Prostate gland (tissue), 2 donors: ENCODE results near the gene DDIT3. TPM values are rescaled to one million over a fixed set of nuclear protein-coding genes. Genes with fewer than 3 reads are reported as not detected.

Experiments
- DNase-seq: peaks from one replicate; pipeline ENCODE4 v3.0.0-alpha.2; 2019; ENCODE audit warnings: low spot score
- H3K27ac ChIP-seq, 2 donors: fragments of 200-600 bp; sonication (generic); 2 replicates each; pipeline ENCODE4 v1.5.1; 2017 to 2019
- H3K27me3 ChIP-seq: fragments of 200-600 bp; sonication (generic); replicated peaks from 2 replicates; pipeline ENCODE4 v1.5.1; 2019; ENCODE audit not compliant: insufficient read depth
- H3K36me3 ChIP-seq, 2 donors: fragments of 200-600 bp; sonication (generic); 1 replicate in 1 of 2; 2 replicates in 1 of 2; pipeline versions ENCODE4 v1.5.1 to v1.8.1; 2017 to 2019
- H3K4me1 ChIP-seq: fragments of 200-600 bp; sonication (generic); replicated peaks from 2 replicates; pipeline ENCODE4 v1.5.1; 2019
- H3K4me3 ChIP-seq, 2 donors: fragments of 200-600 bp; sonication (generic); 2 replicates each; pipeline ENCODE4 v1.5.1; 2017 to 2019
- H3K9me3 ChIP-seq: fragments of 200-600 bp; sonication (generic); 2 replicates; pipeline ENCODE4 v1.5.1; 2017
- POLR2A ChIP-seq: fragments of 450-650 bp; IDR thresholded peaks from one replicate; pipeline ENCODE4 v1.6.1; 2016; ENCODE audit warnings: antibody characterized with exemption, mild to moderate bottlenecking
- POLR2AphosphoS5 ChIP-seq: sonication (generic); formaldehyde crosslinking; IDR thresholded peaks from one replicate; pipeline ENCODE4 v1.6.1; 2017; ENCODE audit warnings: antibody characterized with exemption
- WGBS: methylation state at CpG from one replicate; pipeline ENCODE4 v1.1.5; 2018; 5-methylcytosine and 5-hydroxymethylcytosine counted together
- intact Hi-C: fragments of 100-400 bp; cut with DNase I; formaldehyde crosslinking; loops from one replicate; pipeline ENCODE4 v1.14.2; 2022
- total RNA-seq, 2 donors: library from RNA; depleted of rRNA; stranded (reverse); fragments of >200 nt; gene quantifications; one replicate each; pipeline ENCODE4 v1.1.0, GENCODE V29; 2016
- TF ChIP-seq, protein P1 (sequence below), 4 experiments: fragments of 200-600 bp in 2 of 4; fragments of 450-650 bp in 2 of 4; sonication (generic) in 2 of 4; IDR thresholded peaks; 1 replicate in 3 of 4; 2 replicates in 1 of 4; pipeline ENCODE4 v1.5.1; 2016 to 2019; ENCODE audit warnings: antibody characterized with exemption in 4 of 4, mild to moderate bottlenecking in 2 of 4, moderate library complexity in 2 of 4

The DDIT3 gene
- total RNA-seq, 2 donors from 2014 or later: 39.0 to 51.8 TPM

DNA sequence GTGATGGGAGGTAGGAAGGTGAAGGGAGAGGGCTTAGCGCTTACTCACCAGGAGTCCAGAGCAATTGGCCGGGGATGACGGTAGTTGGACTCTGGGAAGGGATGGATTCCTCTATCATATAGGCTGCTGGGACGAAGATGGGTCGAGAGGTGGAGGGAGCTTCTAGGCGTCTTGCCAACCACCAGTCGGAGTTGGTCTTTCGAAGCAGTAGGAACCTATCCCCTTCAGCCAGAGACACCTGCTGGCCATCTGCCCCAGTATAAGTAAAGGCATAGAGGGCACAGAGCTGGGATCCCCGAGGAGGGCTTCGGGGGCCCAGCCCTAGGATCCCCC is 41.3 kb downstream of the DDIT3 start:
- no peak overlapping the region for H3K4me3 ChIP-seq
- no peak overlapping the region for H3K27ac ChIP-seq
- intact Hi-C loops: no loop called here
- no peaks in the 10 kb centered on the region for H3K36me3 ChIP-seq
- H3K4me1 ChIP-seq: peaks cover 13% of the 10 kb centered on the region
- WGBS: 85% methylated on average over 10 of the region's 10 CpGs
- DNase-seq: no peak
- no peaks in the 10 kb centered on the region for H3K9me3 ChIP-seq
- H3K27me3 ChIP-seq: peaks cover 6% of the 10 kb centered on the region
- TF ChIP-seq POLR2AphosphoS5 (no peak), POLR2A (no peak)
- TF ChIP-seq, protein P1, sequence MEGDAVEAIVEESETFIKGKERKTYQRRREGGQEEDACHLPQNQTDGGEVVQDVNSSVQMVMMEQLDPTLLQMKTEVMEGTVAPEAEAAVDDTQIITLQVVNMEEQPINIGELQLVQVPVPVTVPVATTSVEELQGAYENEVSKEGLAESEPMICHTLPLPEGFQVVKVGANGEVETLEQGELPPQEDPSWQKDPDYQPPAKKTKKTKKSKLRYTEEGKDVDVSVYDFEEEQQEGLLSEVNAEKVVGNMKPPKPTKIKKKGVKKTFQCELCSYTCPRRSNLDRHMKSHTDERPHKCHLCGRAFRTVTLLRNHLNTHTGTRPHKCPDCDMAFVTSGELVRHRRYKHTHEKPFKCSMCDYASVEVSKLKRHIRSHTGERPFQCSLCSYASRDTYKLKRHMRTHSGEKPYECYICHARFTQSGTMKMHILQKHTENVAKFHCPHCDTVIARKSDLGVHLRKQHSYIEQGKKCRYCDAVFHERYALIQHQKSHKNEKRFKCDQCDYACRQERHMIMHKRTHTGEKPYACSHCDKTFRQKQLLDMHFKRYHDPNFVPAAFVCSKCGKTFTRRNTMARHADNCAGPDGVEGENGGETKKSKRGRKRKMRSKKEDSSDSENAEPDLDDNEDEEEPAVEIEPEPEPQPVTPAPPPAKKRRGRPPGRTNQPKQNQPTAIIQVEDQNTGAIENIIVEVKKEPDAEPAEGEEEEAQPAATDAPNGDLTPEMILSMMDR (IDR thresholded peaks at IDR 0.05): no peak

DNA sequence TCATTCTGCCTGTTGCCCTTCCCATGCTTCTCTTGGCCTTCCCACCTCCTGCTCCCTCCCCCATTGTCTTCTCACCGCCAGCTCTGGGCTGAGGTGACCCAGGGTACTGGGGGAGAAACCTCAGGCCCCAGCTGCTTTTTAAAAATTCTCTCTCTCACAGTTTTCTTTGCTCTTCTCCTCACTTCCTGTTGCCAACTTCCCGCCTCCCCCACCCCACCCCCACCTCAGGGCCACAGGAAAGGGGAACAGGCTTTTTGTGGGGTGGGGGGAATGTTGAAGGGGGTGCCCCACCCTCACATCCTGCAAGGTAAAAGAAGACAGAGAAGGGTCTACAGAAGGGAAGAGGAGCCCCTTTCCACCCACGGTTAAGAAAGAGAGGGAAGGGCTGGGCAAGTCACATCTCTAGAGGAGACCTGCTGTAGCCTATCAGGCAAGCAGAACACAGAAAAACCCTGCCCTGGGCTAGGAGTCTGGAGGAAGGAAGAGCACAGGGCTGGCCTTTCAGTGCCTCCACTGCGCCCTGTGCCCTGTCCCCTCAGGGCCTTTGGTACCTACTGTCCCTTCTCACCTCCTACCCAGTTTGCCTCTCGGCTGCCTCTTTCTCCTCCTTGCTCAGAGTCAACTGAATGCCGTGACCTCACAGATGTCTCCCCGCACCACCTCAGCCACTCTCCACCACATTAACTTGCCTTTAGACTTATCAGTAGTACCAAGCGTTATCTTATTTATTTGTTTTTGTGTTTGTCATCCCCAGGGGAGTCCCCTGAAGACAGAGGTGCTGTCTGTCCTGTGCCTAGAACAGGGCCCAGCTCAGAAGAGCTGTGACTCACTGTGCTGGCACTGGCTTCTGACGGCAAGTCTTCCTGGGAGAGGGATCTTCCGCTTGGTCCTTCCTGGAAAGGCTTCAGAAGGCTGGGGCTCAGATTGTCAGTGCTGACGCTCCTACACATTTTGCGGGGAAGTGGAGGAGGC is 42.3 kb downstream of the DDIT3 start:
- TF ChIP-seq, protein P1 (IDR thresholded peaks at IDR 0.05): no peak
- TF ChIP-seq POLR2A (no peak), POLR2AphosphoS5 (no peak)
- no peaks in the 10 kb centered on the region for H3K36me3 ChIP-seq
- peak overlapping the region; percentile 3 to 8 for H3K4me3 ChIP-seq
- DNase-seq: no peak
- H3K9me3 ChIP-seq: no peaks in the 10 kb centered on the region
- peaks cover 6% of the 10 kb centered on the region for H3K27me3 ChIP-seq
- H3K4me1 ChIP-seq: peaks cover 13% of the 10 kb centered on the region
- H3K27ac ChIP-seq: no peak overlapping the region
- 71% methylated on average over 12 of the region's 12 CpGs for WGBS
- intact Hi-C loops: no loop called here

DNA sequence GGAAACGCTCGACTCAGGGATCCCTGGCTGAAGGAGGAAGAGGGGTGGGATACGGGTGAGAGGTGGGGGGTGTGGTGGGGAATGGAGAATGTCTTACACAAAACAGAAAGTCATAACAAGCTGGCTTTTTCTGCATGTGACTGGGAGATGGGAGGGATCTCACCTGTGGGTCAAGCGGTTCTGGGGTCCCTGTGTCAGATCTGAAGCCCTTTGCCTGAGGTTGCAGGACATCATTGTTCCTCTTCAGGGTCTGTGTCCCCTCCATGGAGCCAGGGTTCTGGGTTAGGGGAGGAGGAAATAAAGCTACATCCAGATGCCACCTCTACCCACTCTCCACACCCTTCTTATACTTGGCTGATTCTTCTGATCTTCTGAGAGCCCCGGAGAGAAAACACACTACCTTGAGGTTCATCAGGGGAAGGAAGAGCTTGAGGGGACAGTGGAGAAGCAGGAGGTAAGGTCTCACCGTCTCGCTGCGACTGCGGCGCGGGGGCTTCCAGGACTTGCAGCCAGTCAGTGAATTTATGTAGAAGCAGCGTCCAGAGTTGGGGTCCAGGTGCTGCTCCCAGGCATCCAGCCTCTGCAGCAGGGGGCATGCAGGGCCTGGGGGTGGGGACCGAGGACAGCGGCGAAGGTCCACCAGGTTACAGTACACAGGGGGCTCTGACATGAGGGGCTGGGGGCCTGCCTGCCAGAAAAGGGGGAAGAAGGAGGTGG is 43.2 kb downstream of the DDIT3 start:
- 84% methylated on average over 15 of the region's 15 CpGs for WGBS
- H3K4me1 ChIP-seq: peaks cover 13% of the 10 kb centered on the region
- H3K4me3 ChIP-seq: peak overlapping the region; percentile 3 to 8
- peaks cover 10% of the 10 kb centered on the region for H3K27me3 ChIP-seq
- no peak overlapping the region for H3K27ac ChIP-seq
- intact Hi-C loops: no loop called here
- H3K9me3 ChIP-seq: no peaks in the 10 kb centered on the region
- TF ChIP-seq POLR2A (no peak), POLR2AphosphoS5 (no peak)
- TF ChIP-seq, protein P1 (IDR thresholded peaks at IDR 0.05): no peak
- DNase-seq: no peak
- no peaks in the 10 kb centered on the region for H3K36me3 ChIP-seq

DNA sequence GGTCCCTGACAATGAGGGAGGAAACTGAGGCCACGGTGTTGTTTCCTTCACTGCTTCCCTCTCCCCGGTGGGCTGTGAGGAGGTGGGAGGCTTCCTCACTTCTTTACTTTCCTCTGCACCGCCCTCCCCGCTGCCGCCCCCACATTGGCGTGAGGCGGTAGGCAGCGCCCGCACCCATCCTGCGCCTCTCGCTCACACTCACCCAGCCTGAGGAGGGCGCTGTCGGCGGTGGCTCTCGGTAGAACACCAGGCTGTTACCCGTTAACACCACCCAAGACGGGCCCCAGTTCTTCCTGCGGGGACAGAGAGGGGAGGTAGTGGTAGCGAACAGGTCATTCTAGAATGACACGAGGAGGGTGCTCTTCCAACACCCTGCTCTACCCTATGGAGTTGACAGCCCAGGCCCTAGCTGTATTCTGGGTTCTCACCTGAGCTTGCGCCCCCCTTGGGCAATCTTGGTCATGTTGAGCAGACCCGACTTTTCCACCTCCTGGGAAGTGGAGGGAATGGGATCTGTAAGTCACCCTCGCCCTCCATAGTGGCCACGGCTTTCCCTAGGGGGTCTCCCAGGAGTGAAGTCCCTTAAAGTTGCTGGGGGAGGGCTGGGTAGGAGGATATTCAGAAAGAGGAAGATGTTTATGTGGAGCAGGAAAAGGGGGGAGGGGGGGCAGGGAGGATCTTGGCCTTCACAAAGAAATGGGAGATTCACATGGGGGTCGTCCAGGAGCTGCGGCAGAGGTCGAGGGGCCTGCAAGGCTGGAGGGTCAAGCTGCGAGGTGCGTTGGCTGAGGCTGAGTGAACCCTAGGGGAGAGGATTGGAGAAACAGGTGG is 43.9 kb downstream of the DDIT3 start:
- no peak overlapping the region for H3K27ac ChIP-seq
- intact Hi-C loops: no loop called here
- H3K4me1 ChIP-seq: peaks cover 13% of the 10 kb centered on the region
- no peaks in the 10 kb centered on the region for H3K36me3 ChIP-seq
- TF ChIP-seq POLR2A: no peak
- TF ChIP-seq, protein P1 (IDR thresholded peaks at IDR 0.05): peak in 1 of 4 experiments; percentile 16
- no peaks in the 10 kb centered on the region for H3K9me3 ChIP-seq
- no peak for DNase-seq
- H3K4me3 ChIP-seq: peak overlapping the region; percentile 12 to 26
- 22% methylated on average over 29 of the region's 29 CpGs for WGBS
- H3K27me3 ChIP-seq: peaks cover 10% of the 10 kb centered on the region
